ENCODE data around the gene NFATC1.

NFATC1 gene

DNA sequence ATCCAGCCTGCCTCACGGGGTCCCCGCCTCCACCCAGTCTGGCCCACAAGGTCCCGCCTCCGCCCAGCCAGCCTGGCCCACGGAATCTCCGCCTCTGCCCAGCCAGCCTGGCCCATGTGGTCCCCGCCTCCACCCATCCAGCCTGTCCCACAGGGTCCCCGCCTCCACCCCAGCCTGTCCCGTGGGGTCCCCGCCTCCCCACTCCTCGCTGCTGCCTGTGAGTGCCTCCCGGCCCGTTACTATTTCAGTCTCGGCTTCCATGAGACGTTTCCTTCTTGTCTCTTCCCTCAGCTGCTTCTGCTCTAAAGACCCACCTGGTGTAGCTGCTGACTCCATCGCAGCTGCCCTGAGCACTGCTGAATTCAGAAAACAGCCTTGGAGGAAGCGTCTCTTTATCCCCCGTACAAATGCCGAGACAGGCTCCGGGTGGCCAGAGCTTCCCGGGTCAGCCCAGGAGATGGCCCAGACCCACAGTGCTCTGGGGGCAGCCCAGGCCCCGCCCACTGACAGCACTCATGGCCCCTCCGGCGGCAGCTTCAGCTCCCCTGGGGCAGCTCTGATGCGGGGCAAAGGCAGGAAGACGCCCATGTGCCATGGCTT lies 69.8 kb downstream of the NFATC1 start:
- Histone ChIP-seq H3K4me3 (ENCODE audit: low read depth, low read length) (no peak overlapping the region), H3K36me3 (ENCODE audit: control insufficient read depth, insufficient read depth, low read length) (no peaks in the 10 kb centered on the region), H3K27ac (ENCODE audit: low read depth, low read length) (no peak overlapping the region)

DNA sequence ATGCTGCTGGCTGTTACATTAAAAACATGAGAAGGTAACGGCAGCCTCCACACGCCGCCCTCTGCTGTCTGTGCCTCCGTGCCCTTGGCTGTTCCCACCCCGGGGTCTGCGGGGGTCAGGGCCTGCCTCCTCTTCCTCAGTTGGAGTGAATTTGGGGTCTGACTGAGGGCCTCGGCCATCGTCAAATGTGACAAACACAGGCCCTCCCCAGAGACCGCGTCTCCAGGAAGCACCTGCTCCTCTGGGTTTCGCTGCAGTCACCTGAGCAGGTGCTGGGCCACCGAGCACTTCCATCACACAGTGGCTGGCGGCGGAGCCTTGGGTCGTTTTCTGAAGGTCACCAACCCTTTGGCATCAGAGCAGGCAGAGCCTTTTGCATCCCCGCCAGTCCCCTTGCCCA lies 70.9 kb downstream of the NFATC1 start:
- Histone ChIP-seq H3K4me3 (ENCODE audit: low read depth, low read length) (no peak overlapping the region), H3K27me3 (ENCODE audit: control insufficient read depth, insufficient read depth, low read length) (no peaks in the 10 kb centered on the region), H3K9ac (ENCODE audit: low read depth, low read length) (no peak overlapping the region), H3K9me3 (ENCODE audit: control insufficient read depth, insufficient read depth, low read length) (no peaks in the 10 kb centered on the region), H3K36me3 (ENCODE audit: control insufficient read depth, insufficient read depth, low read length) (no peaks in the 10 kb centered on the region), H3K27ac (ENCODE audit: low read depth, low read length) (no peak overlapping the region), H3K4me1 (ENCODE audit: control insufficient read depth, insufficient read depth, low read length) (no peaks in the 10 kb centered on the region)

More for the DNA sequence above, 69.8 kb downstream of the NFATC1 start:
- Histone ChIP-seq H3K9me3 (ENCODE audit: control insufficient read depth, insufficient read depth, low read length) (no peaks in the 10 kb centered on the region), H3K4me1 (ENCODE audit: control insufficient read depth, insufficient read depth, low read length) (peaks cover 4% of the 10 kb centered on the region), H3K9ac (ENCODE audit: low read depth, low read length) (no peak overlapping the region), H3K27me3 (ENCODE audit: control insufficient read depth, insufficient read depth, low read length) (no peaks in the 10 kb centered on the region)

DNA sequence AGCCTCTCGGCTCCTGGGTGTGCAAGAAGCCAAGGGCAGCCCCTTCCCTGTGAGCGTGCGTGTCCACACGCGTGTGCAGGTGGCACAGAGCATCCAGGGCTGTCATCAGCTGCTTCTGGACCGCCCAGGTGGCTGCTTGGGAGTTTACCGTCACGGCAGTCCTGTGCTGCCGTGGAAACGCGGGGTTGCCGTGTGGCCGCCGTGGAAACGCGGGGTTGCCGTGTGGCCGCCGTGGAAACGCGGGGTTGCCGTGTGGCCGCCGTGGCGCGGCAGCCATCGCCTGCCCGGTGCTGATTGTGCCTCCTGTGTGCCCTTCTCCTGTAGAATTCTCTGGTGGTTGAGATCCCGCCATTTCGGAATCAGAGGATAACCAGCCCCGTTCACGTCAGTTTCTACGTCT lies 71.4 kb downstream of the NFATC1 start:
- no peak overlapping the region for H3K27ac ChIP-seq (ENCODE audit: low read depth, low read length)
- H3K9ac ChIP-seq (ENCODE audit: low read depth, low read length), result no peak overlapping the region
- no peaks in the 10 kb centered on the region for H3K27me3 ChIP-seq (ENCODE audit: control insufficient read depth, insufficient read depth, low read length)
- no peaks in the 10 kb centered on the region for H3K36me3 ChIP-seq (ENCODE audit: control insufficient read depth, insufficient read depth, low read length)
- no peaks in the 10 kb centered on the region for H3K4me1 ChIP-seq (ENCODE audit: control insufficient read depth, insufficient read depth, low read length)
- H3K4me3 ChIP-seq (ENCODE audit: low read depth, low read length), result no peak overlapping the region
- no peaks in the 10 kb centered on the region for H3K9me3 ChIP-seq (ENCODE audit: control insufficient read depth, insufficient read depth, low read length)

DNA sequence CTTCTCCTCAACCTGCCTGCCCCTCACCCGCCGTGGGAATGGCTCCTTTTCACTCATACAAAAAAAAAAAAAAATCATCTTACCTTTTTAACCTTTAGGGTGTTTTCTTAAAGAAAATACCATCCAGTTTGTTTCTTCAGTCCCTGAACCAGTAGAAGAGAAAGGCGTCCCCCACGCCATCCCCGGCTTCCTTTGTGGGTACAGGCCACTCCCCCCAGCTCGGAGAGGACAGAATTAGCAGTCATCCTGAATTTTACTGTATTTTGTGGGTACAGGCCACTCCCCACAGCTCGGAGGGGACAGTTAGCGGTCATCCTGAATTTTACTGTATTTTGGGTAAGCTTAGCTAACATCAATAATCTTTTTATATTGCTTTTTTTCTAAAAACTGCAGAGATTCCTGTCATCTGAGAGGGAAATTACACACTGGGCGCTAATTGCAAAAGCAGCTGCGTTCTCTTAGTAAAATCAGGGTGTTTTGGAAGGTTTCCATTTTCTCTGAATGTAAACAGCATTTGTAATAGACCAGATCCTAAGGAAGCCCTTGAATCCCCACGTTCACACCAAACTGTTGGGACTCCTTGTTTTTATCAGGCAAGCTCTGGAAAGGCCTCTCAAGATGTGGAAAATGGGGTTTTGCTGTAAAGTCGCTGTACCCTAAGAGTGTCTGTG lies 72.5 kb downstream of the NFATC1 start:
- no peaks in the 10 kb centered on the region for H3K27me3 ChIP-seq (ENCODE audit: control insufficient read depth, insufficient read depth, low read length)
- no peak overlapping the region for H3K9ac ChIP-seq (ENCODE audit: low read depth, low read length)
- no peaks in the 10 kb centered on the region for H3K36me3 ChIP-seq (ENCODE audit: control insufficient read depth, insufficient read depth, low read length)
- H3K4me3 ChIP-seq (ENCODE audit: low read depth, low read length), result no peak overlapping the region
- no peak overlapping the region for H3K27ac ChIP-seq (ENCODE audit: low read depth, low read length)
- no peaks in the 10 kb centered on the region for H3K9me3 ChIP-seq (ENCODE audit: control insufficient read depth, insufficient read depth, low read length)
- no peaks in the 10 kb centered on the region for H3K4me1 ChIP-seq (ENCODE audit: control insufficient read depth, insufficient read depth, low read length)

DNA sequence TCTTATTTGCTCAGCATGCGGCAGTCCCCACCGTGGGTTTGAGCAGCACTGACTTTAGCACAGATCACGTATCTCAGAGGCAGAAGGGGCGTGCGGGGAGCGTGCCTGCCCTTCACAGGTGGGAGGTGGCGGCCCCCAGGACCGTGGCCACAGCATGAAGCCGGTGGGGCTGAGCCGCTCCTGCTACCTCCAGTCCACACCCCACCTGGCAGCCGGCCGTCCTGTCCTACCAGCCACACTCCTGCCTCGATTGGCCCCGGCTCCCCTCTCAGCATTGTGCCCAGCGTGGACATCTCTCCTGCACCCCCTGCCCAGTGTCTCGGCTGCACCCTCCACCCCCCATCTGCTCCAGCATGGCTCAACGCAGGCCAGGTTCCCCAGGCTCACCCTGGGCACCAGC lies 73.6 kb downstream of the NFATC1 start:
- Histone ChIP-seq H3K9me3 (ENCODE audit: control insufficient read depth, insufficient read depth, low read length) (no peaks in the 10 kb centered on the region), H3K27me3 (ENCODE audit: control insufficient read depth, insufficient read depth, low read length) (no peaks in the 10 kb centered on the region), H3K36me3 (ENCODE audit: control insufficient read depth, insufficient read depth, low read length) (no peaks in the 10 kb centered on the region), H3K4me1 (ENCODE audit: control insufficient read depth, insufficient read depth, low read length) (no peaks in the 10 kb centered on the region), H3K9ac (ENCODE audit: low read depth, low read length) (no peak overlapping the region), H3K4me3 (ENCODE audit: low read depth, low read length) (no peak overlapping the region), H3K27ac (ENCODE audit: low read depth, low read length) (no peak overlapping the region)

DNA sequence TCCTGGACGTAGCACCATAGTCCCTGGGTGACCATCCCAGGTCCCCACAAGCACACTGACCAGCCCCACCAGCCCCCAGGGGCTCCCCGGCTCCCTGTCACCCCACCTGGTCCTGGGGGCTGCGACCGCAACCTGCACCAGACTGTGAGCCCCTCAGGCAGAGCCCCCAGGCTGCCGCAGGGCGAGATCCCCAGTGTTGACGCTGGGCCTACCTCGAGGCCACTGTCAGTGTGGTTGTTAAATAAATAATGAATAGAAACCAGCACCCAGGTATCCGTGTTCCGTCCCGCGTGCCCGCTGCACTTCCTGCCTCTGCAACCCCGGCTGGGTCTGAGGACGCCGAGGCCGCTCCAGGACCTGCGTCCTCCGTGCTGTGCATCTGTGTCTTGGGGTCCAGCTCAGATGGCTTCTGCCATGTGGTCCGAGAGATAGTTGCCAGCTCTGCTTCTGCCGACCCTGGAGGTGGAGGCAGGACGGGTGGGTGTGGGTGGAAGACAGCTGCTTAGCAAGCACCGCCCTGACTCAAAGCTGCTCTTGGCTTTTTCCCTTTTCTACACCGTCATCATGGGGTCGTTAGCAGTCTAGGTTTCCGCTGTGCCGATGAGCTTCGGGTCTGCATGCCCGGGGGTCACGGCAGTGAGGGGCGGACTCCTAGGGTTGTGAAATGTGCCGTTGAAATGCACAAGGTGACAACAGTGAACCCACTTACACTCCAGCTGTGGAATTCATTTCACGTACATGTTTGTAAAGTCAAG lies 74.2 kb downstream of the NFATC1 start:
- no peak overlapping the region for H3K4me3 ChIP-seq (ENCODE audit: low read depth, low read length)
- H3K4me1 ChIP-seq (ENCODE audit: control insufficient read depth, insufficient read depth, low read length), result no peaks in the 10 kb centered on the region
- H3K9ac ChIP-seq (ENCODE audit: low read depth, low read length), result no peak overlapping the region
- H3K27me3 ChIP-seq (ENCODE audit: control insufficient read depth, insufficient read depth, low read length), result no peaks in the 10 kb centered on the region
- no peaks in the 10 kb centered on the region for H3K36me3 ChIP-seq (ENCODE audit: control insufficient read depth, insufficient read depth, low read length)
- H3K27ac ChIP-seq (ENCODE audit: low read depth, low read length), result no peak overlapping the region
- no peaks in the 10 kb centered on the region for H3K9me3 ChIP-seq (ENCODE audit: control insufficient read depth, insufficient read depth, low read length)

DNA sequence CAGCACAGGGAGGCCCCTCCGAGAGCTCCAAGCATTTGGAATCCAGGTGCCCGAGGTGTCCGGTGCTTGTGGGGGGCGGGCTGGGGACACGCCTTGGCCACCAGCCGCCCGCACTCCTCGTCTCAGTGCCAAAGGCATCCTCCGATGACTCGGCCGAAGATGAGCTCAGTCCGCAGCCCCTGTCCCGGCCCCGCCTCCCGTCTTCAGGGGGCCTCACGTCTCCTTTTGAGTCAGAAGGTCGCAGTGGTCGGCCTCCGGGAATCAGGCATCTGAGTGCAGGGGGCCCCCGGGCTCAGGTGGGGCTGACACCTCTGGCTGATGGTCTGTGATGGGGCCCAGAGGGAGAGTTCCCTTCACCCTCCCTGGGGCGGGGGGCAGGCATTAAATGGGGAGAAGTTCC lies 74.8 kb downstream of the NFATC1 start:
- no peak overlapping the region for H3K27ac ChIP-seq (ENCODE audit: low read depth, low read length)
- H3K27me3 ChIP-seq (ENCODE audit: control insufficient read depth, insufficient read depth, low read length), result no peaks in the 10 kb centered on the region
- H3K4me3 ChIP-seq (ENCODE audit: low read depth, low read length), result no peak overlapping the region
- no peak overlapping the region for H3K9ac ChIP-seq (ENCODE audit: low read depth, low read length)
- H3K36me3 ChIP-seq (ENCODE audit: control insufficient read depth, insufficient read depth, low read length), result no peaks in the 10 kb centered on the region
- H3K4me1 ChIP-seq (ENCODE audit: control insufficient read depth, insufficient read depth, low read length), result no peaks in the 10 kb centered on the region
- no peaks in the 10 kb centered on the region for H3K9me3 ChIP-seq (ENCODE audit: control insufficient read depth, insufficient read depth, low read length)

DNA sequence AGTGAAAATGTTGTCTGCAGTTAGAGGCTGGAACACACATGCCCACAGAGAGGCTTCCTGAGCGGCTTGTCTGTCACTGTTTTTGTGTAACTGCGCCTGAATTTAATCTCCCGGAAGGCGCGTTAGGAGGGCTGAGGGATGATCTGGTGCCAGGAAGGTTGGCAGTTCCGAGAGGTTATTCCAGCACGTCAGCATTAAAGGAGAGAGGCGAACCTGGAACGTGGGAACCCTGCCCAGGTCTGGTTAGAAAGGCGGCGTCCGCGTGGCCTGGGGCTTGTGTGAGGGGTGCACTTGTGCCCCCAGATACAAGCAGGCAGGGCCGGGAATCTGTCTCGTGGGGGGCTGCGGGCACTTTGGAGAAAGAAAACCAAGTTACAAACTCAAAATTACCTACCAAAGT lies 75.3 kb downstream of the NFATC1 start:
- H3K36me3 ChIP-seq (ENCODE audit: control insufficient read depth, insufficient read depth, low read length), result no peaks in the 10 kb centered on the region
- H3K4me1 ChIP-seq (ENCODE audit: control insufficient read depth, insufficient read depth, low read length), result no peaks in the 10 kb centered on the region
- H3K27ac ChIP-seq (ENCODE audit: low read depth, low read length), result no peak overlapping the region
- H3K9ac ChIP-seq (ENCODE audit: low read depth, low read length), result no peak overlapping the region
- H3K4me3 ChIP-seq (ENCODE audit: low read depth, low read length), result no peak overlapping the region
- H3K27me3 ChIP-seq (ENCODE audit: control insufficient read depth, insufficient read depth, low read length), result no peaks in the 10 kb centered on the region
- no peaks in the 10 kb centered on the region for H3K9me3 ChIP-seq (ENCODE audit: control insufficient read depth, insufficient read depth, low read length)

DNA sequence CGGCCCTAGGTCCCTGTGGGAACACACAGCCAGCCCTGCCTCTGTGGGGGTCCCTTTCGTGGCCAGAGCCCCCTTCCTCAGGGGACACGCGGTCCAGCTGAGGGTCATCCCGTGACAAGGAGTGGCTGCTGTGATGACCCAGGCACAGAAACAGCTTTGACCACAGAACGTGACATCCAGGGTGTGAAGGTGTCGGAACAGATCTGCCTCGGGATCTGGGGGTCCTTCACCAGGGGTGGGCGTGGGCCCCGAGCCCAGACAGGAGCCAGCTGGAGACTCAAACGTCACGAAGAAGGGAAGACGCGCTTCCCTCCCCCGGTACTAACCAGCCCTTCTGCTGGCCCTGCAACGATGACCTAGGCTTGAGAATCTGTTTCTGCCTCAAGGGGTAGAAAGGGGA lies 75.9 kb downstream of the NFATC1 start:
- no peak overlapping the region for H3K27ac ChIP-seq (ENCODE audit: low read depth, low read length)
- no peaks in the 10 kb centered on the region for H3K27me3 ChIP-seq (ENCODE audit: control insufficient read depth, insufficient read depth, low read length)
- H3K4me3 ChIP-seq (ENCODE audit: low read depth, low read length), result no peak overlapping the region
- no peaks in the 10 kb centered on the region for H3K9me3 ChIP-seq (ENCODE audit: control insufficient read depth, insufficient read depth, low read length)
- no peak overlapping the region for H3K9ac ChIP-seq (ENCODE audit: low read depth, low read length)
- H3K36me3 ChIP-seq (ENCODE audit: control insufficient read depth, insufficient read depth, low read length), result no peaks in the 10 kb centered on the region
- H3K4me1 ChIP-seq (ENCODE audit: control insufficient read depth, insufficient read depth, low read length), result no peaks in the 10 kb centered on the region

DNA sequence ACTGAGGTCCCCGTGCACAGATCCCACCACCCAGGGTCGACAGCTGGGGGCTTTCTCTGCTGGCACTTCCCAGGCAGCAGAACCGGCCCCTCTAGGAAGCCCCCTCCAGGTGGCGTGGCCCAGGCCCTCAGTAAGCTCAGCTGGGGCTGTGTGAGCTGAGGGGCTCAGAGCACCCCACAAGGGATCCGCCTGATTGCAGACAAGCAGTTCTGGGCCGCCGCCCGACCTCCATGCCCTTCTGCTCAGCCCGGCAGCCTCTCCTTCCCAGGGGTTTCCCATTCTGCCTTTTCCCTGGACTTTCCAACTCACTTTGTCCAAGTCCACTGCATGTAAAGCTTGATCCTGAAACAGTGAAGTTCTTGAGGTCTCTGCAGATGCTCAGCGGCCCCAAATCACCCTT lies 76.4 kb downstream of the NFATC1 start:
- no peaks in the 10 kb centered on the region for H3K4me1 ChIP-seq (ENCODE audit: control insufficient read depth, insufficient read depth, low read length)
- no peaks in the 10 kb centered on the region for H3K9me3 ChIP-seq (ENCODE audit: control insufficient read depth, insufficient read depth, low read length)
- no peak overlapping the region for H3K4me3 ChIP-seq (ENCODE audit: low read depth, low read length)
- no peak overlapping the region for H3K9ac ChIP-seq (ENCODE audit: low read depth, low read length)
- no peaks in the 10 kb centered on the region for H3K27me3 ChIP-seq (ENCODE audit: control insufficient read depth, insufficient read depth, low read length)
- H3K27ac ChIP-seq (ENCODE audit: low read depth, low read length), result no peak overlapping the region
- no peaks in the 10 kb centered on the region for H3K36me3 ChIP-seq (ENCODE audit: control insufficient read depth, insufficient read depth, low read length)

DNA sequence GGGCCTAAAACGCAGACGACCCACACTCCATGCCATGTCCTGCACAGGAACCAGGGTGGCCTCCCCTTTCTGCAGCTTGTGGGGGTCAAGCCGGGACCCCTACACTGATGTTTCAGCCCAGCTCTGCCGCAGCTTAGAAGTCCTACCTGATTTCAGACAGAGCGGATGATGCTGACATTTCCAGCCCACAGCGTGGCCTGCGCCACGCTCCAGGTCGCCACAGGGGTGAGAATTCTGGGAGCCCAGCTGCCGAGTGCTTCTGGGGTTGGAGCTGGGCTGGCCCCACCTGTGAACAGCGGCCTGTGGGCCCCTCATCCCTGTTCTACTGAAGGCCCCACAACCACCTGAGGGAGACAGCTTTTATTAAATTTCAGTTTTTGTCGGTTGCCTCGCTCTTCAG lies 77.2 kb downstream of the NFATC1 start:
- H3K4me1 ChIP-seq (ENCODE audit: control insufficient read depth, insufficient read depth, low read length), result no peaks in the 10 kb centered on the region
- H3K4me3 ChIP-seq (ENCODE audit: low read depth, low read length), result no peak overlapping the region
- H3K9me3 ChIP-seq (ENCODE audit: control insufficient read depth, insufficient read depth, low read length), result no peaks in the 10 kb centered on the region
- H3K27ac ChIP-seq (ENCODE audit: low read depth, low read length), result no peak overlapping the region
- H3K36me3 ChIP-seq (ENCODE audit: control insufficient read depth, insufficient read depth, low read length), result no peaks in the 10 kb centered on the region
- no peaks in the 10 kb centered on the region for H3K27me3 ChIP-seq (ENCODE audit: control insufficient read depth, insufficient read depth, low read length)
- no peak overlapping the region for H3K9ac ChIP-seq (ENCODE audit: low read depth, low read length)

All from HUES48 (cell line).